Measurements from ENCODE around the gene YY1.

The YY1 gene

GRCh38 chr14:100330388-100330931, 91.5 kb downstream of the YY1 start:
- in situ Hi-C loops (cut with MboI; ENCODE audit: low sequenced_read_pairs), result no loop called here

DNA sequence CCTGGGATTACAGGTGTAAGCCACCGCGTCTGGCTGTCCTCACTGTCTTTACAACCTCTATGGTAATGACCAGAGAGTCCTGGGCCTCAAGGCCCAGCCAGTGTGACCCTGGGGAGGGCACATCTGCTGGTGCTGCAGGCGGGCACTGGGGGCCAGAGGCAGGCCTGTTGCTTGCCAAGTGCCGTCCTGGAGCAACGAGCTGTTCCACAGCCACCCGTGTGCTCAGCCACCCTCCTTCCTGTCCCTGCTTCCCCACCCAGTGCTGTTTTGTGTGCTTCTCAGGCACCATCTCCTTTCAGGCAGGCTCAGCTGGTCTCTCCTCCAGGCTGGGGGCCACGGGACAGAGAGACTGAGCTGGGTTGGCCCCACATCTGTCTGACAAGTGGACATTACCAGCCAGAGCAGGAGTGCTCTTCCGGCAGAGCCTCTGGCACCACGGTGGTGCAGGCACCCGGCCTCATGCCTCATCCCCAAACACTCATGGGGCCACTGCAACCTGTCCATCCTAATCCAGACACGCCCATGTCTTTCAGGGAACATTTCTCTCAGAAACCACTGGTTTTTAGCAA, 93.2 kb downstream of the YY1 start:
- in situ Hi-C loops (cut with MboI; ENCODE audit: low sequenced_read_pairs), result no loop called here

All from hTERT RPE-1 (cell line).